Measurements from ENCODE around the gene CDH24.
A peak's percentile ranks its signal among the peaks of the same experiment; 100 is the strongest.

GRCh38 chr14:23057757-23058653 is 685 bp upstream of the CDH24 start:
- peak; percentile 90 to 96 (median 95) for TF ChIP-seq CTCF (IDR thresholded peaks at IDR 0.05)
- TF ChIP-seq POLR2A (IDR thresholded peaks at IDR 0.05) = no peak

Measured in right lobe of liver (tissue), 4 donors.